ENCODE data around the gene COX7A2L.
"Not testable (repeated sequence)": the region's sequence is repeated elsewhere in the genome, so short reads cannot be mapped to it uniquely, and the experiment has no call there.

Gene COX7A2L

DNA sequence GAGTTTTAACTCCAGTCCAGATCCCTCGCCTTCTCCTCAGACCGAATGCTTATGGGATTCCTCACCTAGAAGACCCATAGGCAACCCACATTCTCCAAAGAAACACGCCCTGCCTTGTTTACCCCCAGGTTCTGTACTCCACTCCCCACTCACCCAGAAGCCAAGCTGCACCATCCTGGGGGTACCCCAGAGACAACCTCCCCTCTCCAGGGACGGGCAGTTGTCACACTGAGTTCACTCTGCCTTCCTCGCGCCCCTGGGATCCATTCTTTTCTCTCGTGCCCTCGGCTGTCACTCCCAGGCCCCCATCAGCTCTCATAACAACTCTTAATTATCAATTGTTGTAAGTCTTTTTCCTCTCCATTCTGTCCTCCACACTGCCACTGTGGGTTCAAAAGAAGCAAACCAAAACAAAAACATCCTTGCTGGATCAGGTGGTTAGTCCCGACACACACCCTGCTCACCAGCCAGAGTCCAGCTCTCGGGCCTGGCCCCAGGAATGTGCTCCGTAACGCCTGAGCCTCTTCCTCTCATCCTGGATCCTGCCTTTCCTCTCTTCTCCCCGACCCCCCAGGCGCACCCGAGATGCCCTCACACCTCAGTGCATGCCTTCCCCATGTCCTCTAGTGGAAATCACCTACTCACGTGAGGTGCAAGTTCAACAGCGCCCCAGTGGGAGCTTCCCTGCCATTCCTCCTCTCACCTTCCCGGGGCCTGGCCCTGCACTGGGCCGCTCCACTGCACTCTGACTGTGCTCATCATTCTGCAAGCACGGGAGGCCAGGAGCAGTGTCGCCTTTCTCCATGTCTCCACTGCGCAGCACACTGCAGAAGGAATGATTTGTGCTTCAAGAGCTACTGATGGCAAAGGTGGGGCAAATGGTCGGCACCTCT is 20.7 kb downstream of the COX7A2L start:
- DNase-seq = no peak

DNA sequence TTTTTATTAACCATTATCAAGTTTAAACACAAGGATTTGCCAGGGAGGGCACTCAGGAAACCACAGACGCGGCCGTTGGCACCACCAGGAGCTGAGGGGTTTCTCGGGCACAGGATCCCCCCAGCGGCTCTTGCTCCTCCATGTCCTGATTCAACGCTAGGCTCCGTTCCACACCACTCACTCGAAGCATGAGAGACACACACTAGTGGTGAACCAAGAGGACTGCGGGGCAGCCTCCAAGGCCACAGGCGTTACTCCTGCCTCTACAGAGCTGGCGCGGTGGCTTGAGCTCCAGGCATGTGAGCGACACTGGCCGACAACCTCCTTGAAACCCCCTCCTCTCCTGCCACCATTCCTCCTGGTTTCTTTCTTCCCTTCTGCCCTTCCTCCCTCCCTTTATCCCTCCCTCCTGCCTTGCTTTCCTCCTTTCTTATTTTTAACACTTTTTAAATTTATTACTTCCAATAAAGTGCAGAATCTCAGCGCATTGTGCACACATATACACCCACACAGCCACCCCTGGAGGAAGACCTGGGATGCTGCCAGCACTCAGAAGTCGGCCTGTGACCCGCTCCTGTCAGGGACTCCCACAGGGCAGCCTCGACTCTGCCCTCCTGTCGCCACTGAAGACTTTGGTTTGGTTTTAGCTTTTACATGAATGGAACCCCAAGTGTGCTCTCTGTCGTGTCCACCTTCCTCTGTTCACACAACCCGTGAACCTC is 21.7 kb downstream of the COX7A2L start:
- peak in 2 of 58 donors; percentile 7 to 8 for DNase-seq

DNA sequence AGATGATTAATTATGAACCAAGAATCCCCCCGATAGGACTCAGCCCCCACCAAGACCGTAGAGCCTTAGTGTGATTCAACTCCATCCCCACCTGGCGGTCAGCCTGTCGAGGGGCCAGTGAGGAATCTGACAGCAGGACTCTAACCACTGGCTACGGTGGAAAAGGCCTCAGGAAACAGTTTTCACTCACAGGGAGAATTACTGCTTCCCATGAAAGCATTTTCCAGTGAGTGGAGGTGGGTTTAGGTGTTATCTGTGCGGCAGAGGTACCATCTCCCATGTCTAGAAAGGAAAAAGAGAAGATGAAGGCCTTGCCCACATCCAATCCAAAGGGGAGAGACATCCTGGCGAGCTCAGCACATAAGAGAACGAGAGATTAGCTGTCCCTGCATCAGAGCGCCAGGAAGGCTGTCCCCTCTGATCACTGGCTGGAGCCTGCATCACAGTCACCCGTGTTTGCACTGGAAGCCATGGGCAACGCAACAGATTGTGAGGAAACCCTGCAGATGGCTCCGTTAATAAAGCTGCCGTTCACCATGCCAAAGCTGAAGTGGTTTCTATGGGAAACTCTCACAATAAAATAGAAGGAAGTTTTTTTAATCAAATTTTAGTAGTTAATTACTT is 22.3 kb downstream of the COX7A2L start:
- peak in 7 of 58 donors; percentile 12 to 50 (median 27) for DNase-seq

DNA sequence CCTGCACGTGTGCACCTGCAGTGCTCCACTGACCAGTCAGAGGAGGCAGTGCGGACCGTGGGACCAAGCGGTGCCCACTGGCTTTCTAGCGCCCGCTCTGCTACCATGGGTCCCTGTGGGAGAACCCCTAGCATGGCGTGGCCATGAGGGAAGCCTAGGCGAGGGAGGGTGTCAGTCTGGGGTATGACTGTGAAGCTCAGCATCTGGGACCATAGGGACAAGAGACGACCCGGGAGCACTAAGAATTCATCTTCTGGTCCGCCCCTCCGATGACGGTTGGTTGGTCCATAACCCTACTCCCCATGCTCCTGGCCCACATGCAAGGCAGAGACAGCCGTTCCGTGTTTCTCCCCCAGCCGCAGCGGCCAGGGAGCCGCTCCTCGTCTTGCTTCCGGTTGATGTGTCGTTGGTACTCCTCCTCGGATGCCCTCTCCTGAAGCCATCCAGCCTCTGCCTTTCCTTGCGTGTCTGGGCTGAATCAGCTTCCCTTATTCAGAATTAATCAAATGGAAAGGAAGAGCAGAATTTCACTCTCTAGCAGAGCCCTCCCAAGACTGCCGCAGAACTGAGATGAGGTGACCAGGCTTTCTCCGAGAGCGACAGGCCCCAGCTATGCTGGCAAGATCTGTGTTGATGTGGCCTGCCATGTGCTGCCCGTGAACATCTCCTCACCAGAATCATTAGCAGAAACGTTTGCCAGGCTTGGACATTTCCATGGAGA is 23.0 kb downstream of the COX7A2L start:
- no peak for DNase-seq

DNA sequence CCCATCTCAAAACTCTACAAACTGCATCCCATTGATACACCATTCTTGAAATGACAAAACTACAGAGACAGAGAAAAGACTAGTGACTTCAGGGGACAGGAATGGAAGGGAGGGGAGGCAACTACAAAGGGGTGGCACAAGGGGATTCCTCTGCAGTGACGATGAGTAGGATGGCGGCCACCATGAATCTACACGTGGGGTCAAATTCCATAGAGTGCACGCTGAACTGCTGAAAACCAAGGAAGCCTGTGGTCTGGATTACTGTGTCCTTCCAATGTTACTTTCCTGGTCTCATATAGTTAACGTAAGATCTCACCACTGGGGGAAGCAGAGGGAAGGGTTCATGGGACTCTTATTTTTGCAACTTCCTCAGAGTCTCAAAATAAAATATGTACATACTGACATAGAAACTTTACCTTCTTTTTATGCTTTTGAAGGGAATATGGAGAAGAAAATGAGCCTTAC is 23.6 kb downstream of the COX7A2L start:
- no peak for DNase-seq

DNA sequence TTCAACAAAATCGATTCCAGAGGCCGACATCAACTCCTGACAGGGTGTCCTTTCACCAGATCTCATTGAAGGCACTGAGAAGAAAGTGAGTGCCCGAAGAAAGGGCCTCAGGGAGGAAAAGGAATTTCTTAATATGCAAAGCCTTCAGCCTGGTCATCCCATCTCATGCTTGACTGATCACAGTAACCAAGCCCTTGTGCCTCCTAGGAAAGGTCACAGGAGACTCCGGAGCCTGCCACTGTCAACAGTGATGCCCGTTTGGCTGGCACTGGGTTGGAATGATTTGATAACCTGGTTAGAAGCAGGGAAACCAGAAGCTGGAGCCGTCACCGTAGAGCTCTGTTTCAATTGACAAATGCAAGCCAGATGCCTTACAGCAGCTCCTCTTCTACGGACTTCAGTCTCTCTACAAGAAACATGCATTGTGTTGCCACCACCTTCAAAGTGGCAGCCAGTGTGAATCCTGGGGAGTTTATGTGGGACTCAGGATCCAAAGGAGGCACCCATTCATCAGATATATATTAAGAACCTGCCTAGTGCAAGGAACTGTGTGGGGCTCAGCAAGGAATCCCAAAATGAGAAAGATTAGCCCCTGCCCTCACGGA is 24.6 kb downstream of the COX7A2L start:
- no peak for DNase-seq

DNA sequence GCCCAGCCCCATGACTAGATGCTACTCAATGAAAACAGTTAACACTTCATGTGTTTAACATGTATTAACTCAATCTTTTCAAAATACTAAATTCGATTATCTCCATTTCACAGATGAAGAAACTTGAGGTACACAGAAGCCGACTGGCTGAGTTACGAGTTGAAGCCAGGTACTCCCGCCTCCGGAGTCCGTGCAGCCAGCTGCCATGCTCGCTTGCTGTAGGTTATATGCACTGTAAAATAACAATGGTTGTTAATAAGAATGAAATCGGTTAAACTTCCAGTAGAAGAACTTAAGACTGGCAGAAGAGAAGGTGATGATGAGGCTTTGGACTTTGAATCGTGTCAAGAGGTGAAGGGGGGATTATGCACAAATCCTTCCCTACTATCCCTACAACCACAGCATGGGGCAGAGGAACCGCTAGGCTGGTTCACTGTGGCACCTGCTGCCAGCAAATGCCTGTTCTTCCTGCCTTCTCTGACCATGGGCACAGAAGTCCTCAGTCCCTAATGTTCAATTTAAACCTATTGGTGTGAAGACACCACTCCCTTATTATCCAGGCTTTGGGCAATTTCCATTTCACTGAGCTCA is 25.4 kb downstream of the COX7A2L start:
- no peak for DNase-seq

DNA sequence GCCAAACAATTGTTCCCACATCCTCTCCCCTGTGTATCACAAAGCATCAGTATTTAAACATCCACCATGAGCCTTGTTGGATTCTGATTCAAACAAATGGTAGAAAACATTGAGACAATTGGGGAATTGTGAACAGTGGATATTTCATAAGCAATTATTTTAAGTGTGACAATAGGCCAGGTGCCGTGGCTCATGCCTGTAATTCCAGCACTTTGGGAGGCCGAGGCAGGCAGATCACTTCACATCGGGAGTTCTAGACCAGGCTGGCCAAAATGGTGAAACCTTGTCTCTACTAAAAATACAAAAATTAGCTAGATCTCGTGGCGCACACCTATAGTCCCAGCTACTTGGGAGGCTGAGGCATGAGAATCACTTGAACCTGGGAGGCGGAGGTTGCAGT is 26.2 kb downstream of the COX7A2L start:
- DNase-seq = not testable (repeated sequence)

DNA sequence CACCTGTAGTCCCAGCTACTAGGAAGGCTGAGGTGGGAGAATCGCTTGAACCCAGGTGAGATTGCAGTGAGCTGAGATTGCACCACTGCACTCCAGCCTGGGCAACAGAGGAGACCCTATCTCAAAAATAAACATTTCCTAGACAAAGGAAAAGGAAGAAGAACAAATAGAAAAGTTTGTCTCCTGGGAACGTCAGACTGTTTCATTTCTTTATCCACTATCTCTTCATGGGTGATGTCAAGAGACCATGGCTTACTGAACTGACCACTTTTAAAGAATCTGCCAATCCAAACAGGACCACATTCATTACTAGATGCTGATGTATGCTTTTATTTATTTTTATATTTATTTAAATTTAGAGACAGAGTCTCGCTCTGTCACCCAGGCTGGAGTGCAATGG is 26.8 kb downstream of the COX7A2L start:
- DNase-seq = no peak

DNA sequence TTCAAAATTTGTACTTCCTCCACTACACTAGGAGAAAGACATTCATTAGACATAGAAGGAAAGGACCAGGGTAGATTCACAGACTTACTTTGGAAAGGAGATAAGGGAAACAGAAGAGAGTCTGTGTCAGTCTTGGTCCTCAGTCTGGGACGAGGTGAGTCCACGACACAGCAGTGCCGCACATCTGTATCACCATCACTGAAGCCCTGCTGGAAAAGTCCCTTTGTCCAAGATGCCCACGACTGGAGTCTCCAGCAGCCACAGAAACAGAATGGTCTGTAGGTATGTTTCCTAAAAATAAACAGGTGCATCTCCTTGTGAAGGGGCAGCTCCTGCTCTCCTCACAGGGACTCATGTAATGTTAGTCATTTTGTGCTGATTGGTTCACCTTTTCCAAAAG is 27.4 kb downstream of the COX7A2L start:
- DNase-seq = no peak

DNA sequence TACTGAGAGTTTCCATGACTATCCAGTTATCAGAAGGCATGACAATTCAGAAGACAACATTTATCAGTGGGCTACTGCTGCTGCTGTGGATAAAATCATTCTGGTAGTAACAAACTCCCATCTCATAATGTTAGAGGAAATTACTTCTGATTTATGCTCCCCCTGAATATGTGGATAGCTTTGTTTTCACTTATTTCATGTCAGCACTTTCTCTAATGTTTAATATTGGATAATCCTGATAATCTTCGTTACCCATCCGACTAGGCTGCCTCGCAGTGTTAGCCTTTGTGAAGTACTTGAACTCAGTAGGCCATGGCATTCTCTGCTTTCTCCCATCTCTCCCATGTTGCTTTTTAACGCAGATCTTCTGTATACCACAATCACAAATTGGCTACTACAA is 28.4 kb downstream of the COX7A2L start:
- DNase-seq = no peak

DNA sequence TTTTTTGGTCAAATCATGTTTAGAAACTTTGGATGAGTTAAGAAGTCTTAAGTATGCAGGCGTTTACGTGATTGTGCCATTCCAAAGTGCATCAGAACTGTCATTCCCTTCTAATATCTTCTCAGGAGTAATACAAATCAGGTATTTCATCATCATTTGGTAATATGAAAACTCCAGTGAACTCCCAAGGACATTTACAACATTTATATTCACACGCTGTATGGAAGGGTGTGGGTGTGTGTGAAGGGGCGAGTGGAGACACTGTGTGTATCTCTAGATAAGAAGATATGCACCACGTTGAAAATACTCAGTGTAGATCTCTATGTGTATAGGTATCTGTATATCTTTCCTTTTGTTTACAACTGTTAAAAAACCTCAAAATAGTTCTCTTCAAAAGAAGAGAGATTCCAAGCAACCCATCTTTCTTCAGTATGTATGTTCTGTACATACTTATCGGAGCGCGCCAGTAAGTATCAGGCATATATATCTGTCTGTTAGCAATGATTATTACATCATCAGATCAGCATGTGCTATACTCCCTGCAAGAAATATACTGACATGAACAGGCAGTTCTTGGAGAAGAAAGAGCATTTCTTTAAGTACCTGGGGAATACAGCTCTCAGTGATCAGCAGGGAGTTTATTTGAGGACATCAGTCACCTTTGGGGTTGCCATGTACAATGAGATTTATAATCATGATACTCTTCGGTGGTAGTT is 29.3 kb downstream of the COX7A2L start:
- DNase-seq = no peak

DNA sequence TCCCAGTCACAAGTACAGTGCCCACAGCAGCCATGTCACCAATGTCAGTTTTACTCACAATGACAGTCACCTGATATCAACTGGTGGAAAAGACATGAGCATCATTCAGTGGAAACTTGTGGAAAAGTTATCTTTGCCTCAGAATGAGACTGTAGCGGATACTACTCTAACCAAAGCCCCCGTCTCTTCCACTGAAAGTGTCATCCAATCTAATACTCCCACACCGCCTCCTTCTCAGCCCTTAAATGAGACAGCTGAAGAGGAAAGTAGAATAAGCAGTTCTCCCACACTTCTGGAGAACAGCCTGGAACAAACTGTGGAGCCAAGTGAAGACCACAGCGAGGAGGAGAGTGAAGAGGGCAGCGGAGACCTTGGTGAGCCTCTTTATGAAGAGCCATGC is 31.3 kb downstream of the COX7A2L start:
- peak in 3 of 58 donors; percentile 7 to 16 (median 16) for DNase-seq

DNA sequence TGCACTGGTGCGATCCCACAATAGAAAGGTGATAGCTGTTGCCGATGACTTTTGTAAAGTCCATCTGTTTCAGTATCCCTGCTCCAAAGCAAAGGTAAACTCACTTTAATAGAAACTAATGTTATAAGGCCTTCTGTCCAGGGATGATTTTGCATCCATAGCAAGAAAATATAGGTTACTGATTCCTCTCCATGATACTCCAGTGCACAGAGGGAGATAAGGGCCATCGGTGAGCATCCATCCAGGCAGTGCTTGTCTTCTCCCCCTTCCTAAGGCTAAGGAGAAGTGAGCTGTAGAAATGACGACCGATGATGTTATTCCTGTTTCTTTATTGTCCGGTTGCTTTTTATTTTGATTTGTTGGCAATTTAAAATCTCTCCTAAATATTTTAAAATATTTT is 32.1 kb downstream of the COX7A2L start:
- DNase-seq = no peak

DNA sequence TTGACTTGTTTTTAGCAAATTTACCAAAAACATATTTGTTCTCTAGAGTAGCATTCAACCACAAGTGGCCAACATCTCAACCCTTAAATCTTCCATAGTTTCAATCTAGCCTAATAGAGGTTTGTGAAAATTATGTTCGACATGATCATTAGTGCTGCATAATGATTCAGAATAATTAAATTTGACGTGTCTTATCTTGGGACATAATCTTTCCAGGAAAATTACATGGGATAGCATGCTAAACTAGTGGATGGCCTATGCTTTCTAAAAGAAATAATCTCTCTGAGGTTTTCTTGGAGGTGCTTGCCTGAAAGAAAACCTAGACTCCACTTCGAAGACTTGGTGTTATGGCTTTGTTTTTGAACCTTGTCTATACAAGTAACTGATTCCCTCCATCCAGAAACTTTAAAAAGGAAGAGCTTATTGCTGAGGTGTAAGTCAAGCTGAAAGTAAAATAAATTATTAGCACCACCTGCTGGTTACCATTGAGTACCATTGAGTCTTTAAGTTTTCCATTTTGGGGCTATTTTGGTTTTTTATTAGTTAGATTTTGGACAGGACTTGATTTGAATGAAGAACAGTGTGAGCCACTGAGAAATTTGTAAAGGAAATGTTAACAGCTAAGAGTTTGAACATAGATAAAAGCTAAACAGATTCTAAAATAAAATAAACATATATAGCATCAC is 32.7 kb downstream of the COX7A2L start:
- DNase-seq = no peak

DNA sequence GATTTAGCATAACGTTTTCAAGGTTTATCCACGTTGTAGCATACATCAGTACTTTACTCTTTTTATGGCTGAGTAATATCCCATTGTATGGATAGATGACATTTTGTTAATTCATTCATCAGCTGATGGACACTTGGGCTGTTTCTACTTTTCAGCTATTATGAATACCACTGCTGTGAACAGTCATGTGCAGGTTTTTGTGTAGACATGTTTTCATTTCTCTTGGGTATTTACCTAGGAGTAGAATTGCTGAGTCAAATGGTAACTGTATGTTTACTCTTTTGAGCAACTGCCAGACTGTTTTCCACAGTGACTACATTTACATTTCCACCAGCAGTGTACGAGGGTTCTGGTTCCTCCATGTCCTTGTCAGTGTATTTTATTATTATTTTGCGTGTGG is 33.9 kb downstream of the COX7A2L start:
- DNase-seq = no peak

DNA sequence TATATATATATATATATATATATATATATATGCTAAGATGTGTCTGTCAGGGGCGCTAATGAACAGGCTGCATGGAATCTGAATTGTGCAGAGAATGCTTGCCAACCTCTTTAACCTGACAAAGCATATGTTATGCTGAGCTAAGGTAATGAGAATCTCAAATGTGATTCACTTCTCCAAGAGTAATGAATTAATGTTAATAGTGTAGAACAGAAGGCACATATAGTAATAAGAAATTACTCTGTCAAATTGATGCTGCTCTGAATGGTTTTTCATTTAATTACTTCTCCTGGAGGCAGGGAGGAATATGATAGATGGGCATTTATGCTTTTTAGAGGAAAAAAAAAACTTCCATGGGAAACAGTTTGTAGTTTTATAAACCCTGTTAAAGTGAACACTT is 35.4 kb downstream of the COX7A2L start:
- no peak for DNase-seq

DNA sequence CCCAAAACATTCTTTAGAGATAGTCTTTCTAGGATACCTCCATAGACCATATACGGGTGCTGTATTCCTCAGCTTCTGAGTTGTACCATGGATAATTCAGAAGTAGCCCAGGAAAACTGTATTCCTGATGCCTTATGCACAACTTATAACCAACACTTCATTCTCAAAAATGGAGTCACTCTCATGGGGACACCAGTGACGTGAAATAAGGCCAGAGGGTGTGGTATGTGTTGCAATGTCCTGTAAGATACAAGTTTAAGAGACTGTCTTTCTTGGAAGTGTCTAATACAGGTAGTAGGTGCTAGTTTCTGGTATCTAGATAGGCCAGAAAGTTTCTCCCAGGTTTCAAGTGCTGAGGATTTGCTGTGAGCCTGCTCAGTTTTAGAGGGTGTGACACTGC is 36.1 kb downstream of the COX7A2L start:
- no peak for DNase-seq

DNA sequence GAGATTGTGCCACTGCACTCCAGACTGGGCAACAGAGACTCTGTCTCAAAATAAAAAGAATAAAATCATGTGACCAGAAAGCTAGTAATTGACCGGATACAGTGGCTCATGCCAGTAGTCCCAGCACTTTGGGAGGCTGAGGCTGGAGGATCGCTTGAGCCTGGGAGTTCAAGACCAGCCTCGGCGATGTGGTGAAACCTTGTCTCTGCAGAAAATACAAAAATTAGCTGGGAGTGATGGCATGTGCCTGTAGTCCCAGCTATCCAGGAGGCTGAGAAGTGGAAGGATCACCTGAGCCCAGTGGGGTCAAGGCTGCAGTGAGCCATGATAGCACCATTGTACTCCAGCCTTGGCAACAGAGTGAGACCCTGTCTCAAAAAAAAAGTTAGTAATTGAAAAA is 36.8 kb downstream of the COX7A2L start:
- DNase-seq = no peak

Measured in anterior cingulate cortex (tissue), 58 donors.